ENCODE results near the gene BCO1.

Gene BCO1

GRCh38 chr16:81318711-81319110 lies 80.2 kb downstream of the BCO1 start:
- no peak for DNase-seq (ENCODE audit: low spot score)

- DNase-seq (ENCODE audit: low spot score): no peak
Measured at GRCh38 chr16:81319221-81319912, 80.9 kb downstream of the BCO1 start.

GRCh38 chr16:81321039-81321438 lies 82.5 kb downstream of the BCO1 start:
- DNase-seq (ENCODE audit: low spot score): no peak

- DNase-seq (ENCODE audit: low spot score): no peak
Measured at GRCh38 chr16:81321536-81321935, 83.0 kb downstream of the BCO1 start.

GRCh38 chr16:81324808-81325207 lies 86.3 kb downstream of the BCO1 start:
- no peak for DNase-seq (ENCODE audit: low spot score)

GRCh38 chr16:81327011-81327410 lies 88.5 kb downstream of the BCO1 start:
- DNase-seq (ENCODE audit: low spot score): no peak

- no peak for DNase-seq (ENCODE audit: low spot score)
Measured at GRCh38 chr16:81327447-81328196, 89.1 kb downstream of the BCO1 start.

GRCh38 chr16:81329947-81330346 lies 91.5 kb downstream of the BCO1 start:
- DNase-seq (ENCODE audit: low spot score): no peak

GRCh38 chr16:81333356-81333755 lies 94.9 kb downstream of the BCO1 start:
- DNase-seq (ENCODE audit: low spot score): no peak

GRCh38 chr16:81335669-81336068 lies 97.2 kb downstream of the BCO1 start:
- no peak for DNase-seq (ENCODE audit: low spot score)

GRCh38 chr16:81337097-81337496 lies 98.6 kb downstream of the BCO1 start:
- DNase-seq (ENCODE audit: low spot score): no peak

Data from D341Med (cell line).